OCI-LY1 (cell line): ENCODE data around the gene FLVCR2.

Experiments used
- CTCF ChIP-seq: fragments of 200-600 bp; sonication (generic), shearing (Covaris generic); IDR thresholded peaks from 2 replicates; pipeline ENCODE4 v1.5.1; 2017; ENCODE audit warnings: mild to moderate bottlenecking, antibody characterized with exemption, low read length, moderate library complexity, mixed read lengths
- EZH2 ChIP-seq: fragments of 200-600 bp; sonication (generic), shearing (Covaris generic); IDR thresholded peaks from 2 replicates; pipeline ENCODE4 v1.8.0; 2017; ENCODE audit warnings: borderline replicate concordance, mixed run types, mild to moderate bottlenecking, antibody characterized with exemption, low read length, moderate library complexity, mixed read lengths

GRCh38 chr14:75628816-75629215 lies 50.4 kb downstream of the FLVCR2 start:
- TF ChIP-seq CTCF (no peak), EZH2 (no peak)
